SK-N-SH (cell line): ENCODE data around the gene PLSCR1. TPM values are rescaled to one million over a fixed set of nuclear protein-coding genes. Genes with fewer than 3 reads are reported as not detected.

Experiments used
- CTCF ChIA-PET: fragments of 300-600, 350-600 bp; formaldehyde crosslinking; extraction: SDS; loops from one replicate; lab custom pipeline; 2021; lab: Yijun Ruan, JAX
- POLR2A ChIA-PET: fragments of 350-600 bp; sonication (Branson Sonifier 250); formaldehyde crosslinking; extraction: SDS; loops from one replicate; lab custom pipeline; 2020; ENCODE audit warnings: antibody characterized with exemption, inconsistent platforms; lab: Yijun Ruan, JAX
- DNase-seq: peaks from one replicate; pipeline ENCODE4 v3.0.0; 2012
- H2AFZ ChIP-seq: fragments of 200-600 bp; sonication (generic); 2 replicates; pipeline ENCODE4 v1.8.1; 2016; ENCODE audit warnings: antibody characterized with exemption, mild to moderate bottlenecking, low read depth
- H3F3A ChIP-seq: fragments of 200-600 bp; sonication (generic); replicated peaks from 2 replicates; pipeline ENCODE3; 2016; ENCODE audit warnings: antibody characterized with exemption, mild to moderate bottlenecking; ENCODE audit not compliant: insufficient read depth
- H3K27ac ChIP-seq, 2 experiments: fragments of 200-500 bp in 1 of 2; fragments of 200-600 bp in 1 of 2; sonication (Bioruptor generic) in 1 of 2; sonication (generic), shearing (Covaris generic) in 1 of 2; 2 replicates each; pipeline versions ENCODE4 v1.5.1 to v1.6.1; 2014 to 2016; ENCODE audit warnings: low read depth in 2 of 2, inconsistent platforms in 1 of 2, low read length in 1 of 2, mild to moderate bottlenecking in 1 of 2, mixed read lengths in 1 of 2
- H3K27me3 ChIP-seq: fragments of 200-600 bp; sonication (generic), shearing (Covaris generic); 2 replicates; pipeline ENCODE4 v1.6.1; 2016; ENCODE audit warnings: mixed run types; ENCODE audit not compliant: insufficient read depth
- H3K36me3 ChIP-seq, 2 experiments: fragments of 200-500 bp in 1 of 2; fragments of 200-600 bp in 1 of 2; sonication (Bioruptor generic) in 1 of 2; sonication (generic) in 1 of 2; replicated peaks in 1 of 2; 2 replicates each; pipeline versions ENCODE3 to v1.5.1; 2014 to 2016; ENCODE audit warnings: low read length in 1 of 2, mild to moderate bottlenecking in 1 of 2; ENCODE audit not compliant: insufficient read depth in 2 of 2, control insufficient read depth in 1 of 2
- H3K4me1 ChIP-seq, 2 experiments: fragments of 200-500 bp in 1 of 2; fragments of 200-600 bp in 1 of 2; sonication (Bioruptor generic) in 1 of 2; sonication (generic), shearing (Covaris generic) in 1 of 2; 2 replicates each; pipeline versions ENCODE4 v1.5.1 to v1.6.1; 2014 to 2016; ENCODE audit warnings: low read depth in 1 of 2, low read length in 1 of 2, mixed run types in 1 of 2; ENCODE audit not compliant: insufficient read depth in 2 of 2, control insufficient read depth in 1 of 2
- H3K4me2 ChIP-seq: fragments of 200-600 bp; sonication (generic), shearing (Covaris generic); 2 replicates; pipeline ENCODE4 v1.6.1; 2017; ENCODE audit warnings: mixed run types
- H3K4me3 ChIP-seq, 2 experiments: fragments of 200-500 bp in 1 of 2; fragments of 200-600 bp in 1 of 2; sonication (Bioruptor generic) in 1 of 2; sonication (generic), shearing (Covaris generic) in 1 of 2; 2 replicates each; pipeline versions ENCODE4 v1.5.1 to v1.8.1; 2014 to 2016; ENCODE audit warnings: low read depth in 2 of 2, inconsistent platforms in 1 of 2, low read length in 1 of 2, mild to moderate bottlenecking in 1 of 2, mixed read lengths in 1 of 2, moderate library complexity in 1 of 2
- H3K79me2 ChIP-seq: fragments of 200-600 bp; sonication (generic); 2 replicates; pipeline ENCODE4 v1.8.1; 2017; ENCODE audit warnings: mild to moderate bottlenecking; ENCODE audit not compliant: insufficient read depth
- H3K9ac ChIP-seq: fragments of 200-600 bp; sonication (generic); 2 replicates; pipeline ENCODE4 v1.6.1; 2017; ENCODE audit warnings: mixed run types
- H3K9me2 ChIP-seq: fragments of 200-600 bp; sonication (generic); 2 replicates; pipeline ENCODE4 v1.6.1; 2017; ENCODE audit warnings: mixed run types
- H3K9me3 ChIP-seq: fragments of 200-600 bp; sonication (generic); 2 replicates; pipeline ENCODE4 v1.6.1; 2017; ENCODE audit warnings: mixed run types, mild to moderate bottlenecking, moderate library complexity
- H4K20me1 ChIP-seq: fragments of 200-600 bp; sonication (generic); 2 replicates; pipeline ENCODE4 v1.6.1; 2017; ENCODE audit warnings: mild to moderate bottlenecking, mixed run types; ENCODE audit not compliant: insufficient read depth
- CHD2 ChIP-seq: fragments of 150-350 bp; IDR thresholded peaks from 2 replicates; pipeline ENCODE4 v1.6.1; 2018; ENCODE audit warnings: low read length; ENCODE audit not compliant: partially characterized antibody
- ELF1 ChIP-seq: IDR thresholded peaks from 2 replicates; pipeline ENCODE4 v1.4.0; 2012
- EP300 ChIP-seq, 2 experiments: IDR thresholded peaks; 2 replicates each; pipeline versions ENCODE4 v1.4.0 to v1.6.1; 2012; ENCODE audit warnings: borderline replicate concordance in 1 of 2, low read depth in 1 of 2, low read length in 1 of 2
- FOSL2 ChIP-seq: IDR thresholded peaks from 2 replicates; pipeline ENCODE4 v1.4.0; 2012; ENCODE audit warnings: low read depth, mild to moderate bottlenecking, moderate library complexity, borderline replicate concordance
- FOXJ3 ChIP-seq: sonication (generic); formaldehyde crosslinking; IDR thresholded peaks from 2 replicates; pipeline ENCODE4 v1.5.1; 2020; ENCODE audit warnings: mild to moderate bottlenecking, missing genetic modification reagents
- FOXM1 ChIP-seq: IDR thresholded peaks from 2 replicates; pipeline ENCODE4 v1.4.0; 2012; ENCODE audit warnings: low read depth, mild to moderate bottlenecking
- GABPA ChIP-seq: IDR thresholded peaks from 2 replicates; pipeline ENCODE4 v1.4.0; 2012; ENCODE audit warnings: low read depth, mild to moderate bottlenecking
- JUND ChIP-seq: IDR thresholded peaks from 2 replicates; pipeline ENCODE4 v1.4.0; 2012
- MEF2A ChIP-seq: IDR thresholded peaks from 2 replicates; pipeline ENCODE4 v1.4.0; 2012; ENCODE audit warnings: low read depth, borderline replicate concordance
- POLR2AphosphoS5 ChIP-seq: IDR thresholded peaks from 2 replicates; pipeline ENCODE4 v1.6.1; 2012; ENCODE audit warnings: low read depth, low read length
- RAD21 ChIP-seq: IDR thresholded peaks from 2 replicates; pipeline ENCODE4 v1.6.1; 2012; ENCODE audit warnings: mild to moderate bottlenecking, low read length
- RFX5 ChIP-seq: IDR thresholded peaks from 2 replicates; pipeline ENCODE4 v1.6.1; 2012; ENCODE audit warnings: mild to moderate bottlenecking, improper control_type of control experiment, low read length
- SMC3 ChIP-seq: IDR thresholded peaks from 2 replicates; pipeline ENCODE4 v1.6.1; 2012; ENCODE audit warnings: low read depth, low read length, improper control_type of control experiment
- TAF1 ChIP-seq: IDR thresholded peaks from 2 replicates; pipeline ENCODE4 v1.6.1; 2012; ENCODE audit warnings: low read depth, mild to moderate bottlenecking, low read length, moderate library complexity, borderline replicate concordance
- TCF12 ChIP-seq: IDR thresholded peaks from 2 replicates; pipeline ENCODE4 v1.4.0; 2012
- YY1 ChIP-seq: IDR thresholded peaks from 2 replicates; pipeline ENCODE4 v1.4.0; 2012; ENCODE audit warnings: low read depth, mild to moderate bottlenecking
- WGBS: methylation state at CpG from one replicate; pipeline ENCODE4 v1.1.6; 2017; ENCODE audit warnings: low lambda C conversion rate; 5-methylcytosine and 5-hydroxymethylcytosine counted together
- polyA plus RNA-seq, 3 experiments: library from polyadenylated mRNA; depleted of rRNA; stranded (reverse); fragments of >200 nt; gene quantifications; 2 replicates each; pipeline ENCODE4 v1.2.3, GENCODE V29; 2012
- TF ChIP-seq, protein P1 (sequence below): fragments of 150-350 bp; IDR thresholded peaks from 2 replicates; pipeline ENCODE4 v1.6.1; 2016; ENCODE audit warnings: mild to moderate bottlenecking, low read depth, low read length
- TF ChIP-seq, protein P2 (sequence below): IDR thresholded peaks from 2 replicates; pipeline ENCODE4; 2012
- TF ChIP-seq, protein P3 (sequence below): IDR thresholded peaks from 2 replicates; pipeline ENCODE4 v1.4.0; 2012; ENCODE audit warnings: low read depth, borderline replicate concordance
- TF ChIP-seq, protein P4 (sequence below): IDR thresholded peaks from 2 replicates; pipeline ENCODE4 v1.4.0; 2012; ENCODE audit warnings: low read depth

Gene PLSCR1
- polyA plus RNA-seq, 1 of the 3 experiments (the other 2 are of a cell fraction): 10.9 TPM

DNA sequence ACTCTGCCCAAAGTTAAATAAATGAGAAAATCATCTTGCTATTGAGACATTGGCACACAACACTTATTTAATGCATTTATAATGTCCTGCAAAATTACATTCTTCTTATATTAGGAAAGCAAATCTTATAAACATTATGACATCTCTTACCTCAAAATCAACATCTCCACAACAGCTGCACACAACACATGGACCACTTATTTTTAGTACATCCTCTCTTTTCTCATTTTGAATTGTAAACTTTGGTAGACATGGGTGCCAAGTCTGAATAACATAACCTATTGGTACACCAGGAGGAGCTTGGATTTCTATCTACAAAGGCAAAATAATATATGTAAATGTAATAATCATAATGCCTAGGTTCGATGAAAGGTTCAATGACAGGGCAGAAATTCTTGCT lies 23.0 kb downstream of the PLSCR1 start:
- no peak overlapping the region for H3K4me2 ChIP-seq
- H3K27ac ChIP-seq: no peak overlapping the region
- no peaks in the 10 kb centered on the region for H3K36me3 ChIP-seq
- POLR2A ChIA-PET: no interaction called here
- TF ChIP-seq POLR2AphosphoS5 (no peak), TAF1 (no peak), FOXJ3 (CRISPR knock-in tag) (no peak), CHD2 (no peak), GABPA (no peak)
- TF ChIP-seq, protein P1, sequence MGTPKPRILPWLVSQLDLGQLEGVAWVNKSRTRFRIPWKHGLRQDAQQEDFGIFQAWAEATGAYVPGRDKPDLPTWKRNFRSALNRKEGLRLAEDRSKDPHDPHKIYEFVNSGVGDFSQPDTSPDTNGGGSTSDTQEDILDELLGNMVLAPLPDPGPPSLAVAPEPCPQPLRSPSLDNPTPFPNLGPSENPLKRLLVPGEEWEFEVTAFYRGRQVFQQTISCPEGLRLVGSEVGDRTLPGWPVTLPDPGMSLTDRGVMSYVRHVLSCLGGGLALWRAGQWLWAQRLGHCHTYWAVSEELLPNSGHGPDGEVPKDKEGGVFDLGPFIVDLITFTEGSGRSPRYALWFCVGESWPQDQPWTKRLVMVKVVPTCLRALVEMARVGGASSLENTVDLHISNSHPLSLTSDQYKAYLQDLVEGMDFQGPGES: no peak
- TF ChIP-seq, all 33 proteins: peak for 0
- no peaks in the 10 kb centered on the region for H3K9me3 ChIP-seq
- 45% methylated on average over 1 of the region's 1 CpG for WGBS
- H3F3A ChIP-seq: no peaks in the 10 kb centered on the region
- DNase-seq: no peak
- H3K4me3 ChIP-seq: no peak overlapping the region
- no peaks in the 10 kb centered on the region for H3K79me2 ChIP-seq
- no peak overlapping the region for H2AFZ ChIP-seq
- no peaks in the 10 kb centered on the region for H3K27me3 ChIP-seq
- H4K20me1 ChIP-seq: no peaks in the 10 kb centered on the region
- no peaks in the 10 kb centered on the region for H3K9me2 ChIP-seq
- H3K4me1 ChIP-seq: no peaks in the 10 kb centered on the region; a peak in 1 of 4 replicates
- H3K9ac ChIP-seq: no peak overlapping the region
- CTCF ChIA-PET: no interaction called here

DNA sequence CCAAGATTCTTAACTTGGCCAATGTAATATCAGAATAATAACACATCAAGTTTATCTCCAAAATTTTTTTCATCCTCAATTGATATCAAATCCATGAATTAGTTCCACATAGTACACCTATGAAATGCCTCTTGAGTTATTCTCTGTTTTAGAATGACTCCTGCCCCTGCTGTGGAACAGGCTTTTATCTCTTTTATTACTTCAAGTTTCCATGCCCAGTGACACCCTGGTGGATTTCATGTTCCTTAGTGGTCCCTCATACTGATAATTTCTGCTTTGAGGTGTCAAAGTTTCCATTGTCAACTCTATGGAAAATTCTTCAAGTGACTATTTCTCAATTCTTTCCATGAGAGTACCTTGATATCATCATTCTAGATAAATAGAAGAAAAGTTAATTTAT lies 24.6 kb downstream of the PLSCR1 start:
- Histone ChIP-seq H3K27me3 (no peaks in the 10 kb centered on the region), H4K20me1 (no peaks in the 10 kb centered on the region), H3K9me2 (no peaks in the 10 kb centered on the region), H3F3A (no peaks in the 10 kb centered on the region), H3K4me3 (no peak overlapping the region), H3K9ac (no peak overlapping the region), H2AFZ (no peak overlapping the region), H3K36me3 (no peaks in the 10 kb centered on the region), H3K27ac (no peak overlapping the region), H3K79me2 (no peaks in the 10 kb centered on the region), H3K4me2 (no peak overlapping the region), H3K4me1 (no peaks in the 10 kb centered on the region), H3K9me3 (no peaks in the 10 kb centered on the region)
- TF ChIP-seq TAF1 (no peak), YY1 (no peak), EP300 (IDR thresholded peaks at IDR 0.05; ENCODE audit: borderline replicate concordance in 1 of 2, low read depth in 1 of 2, low read length in 1 of 2) (no peak), RAD21 (no peak), SMC3 (no peak), RFX5 (no peak), MEF2A (no peak), ELF1 (no peak), JUND (no peak), CHD2 (no peak), FOXM1 (no peak), FOXJ3 (CRISPR knock-in tag) (no peak), POLR2AphosphoS5 (no peak), TCF12 (no peak), FOSL2 (no peak)
- TF ChIP-seq, protein P2, sequence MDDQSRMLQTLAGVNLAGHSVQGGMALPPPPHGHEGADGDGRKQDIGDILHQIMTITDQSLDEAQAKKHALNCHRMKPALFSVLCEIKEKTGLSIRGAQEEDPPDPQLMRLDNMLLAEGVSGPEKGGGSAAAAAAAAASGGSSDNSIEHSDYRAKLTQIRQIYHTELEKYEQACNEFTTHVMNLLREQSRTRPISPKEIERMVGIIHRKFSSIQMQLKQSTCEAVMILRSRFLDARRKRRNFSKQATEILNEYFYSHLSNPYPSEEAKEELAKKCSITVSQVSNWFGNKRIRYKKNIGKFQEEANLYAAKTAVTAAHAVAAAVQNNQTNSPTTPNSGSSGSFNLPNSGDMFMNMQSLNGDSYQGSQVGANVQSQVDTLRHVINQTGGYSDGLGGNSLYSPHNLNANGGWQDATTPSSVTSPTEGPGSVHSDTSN: no peak
- TF ChIP-seq, protein P3, sequence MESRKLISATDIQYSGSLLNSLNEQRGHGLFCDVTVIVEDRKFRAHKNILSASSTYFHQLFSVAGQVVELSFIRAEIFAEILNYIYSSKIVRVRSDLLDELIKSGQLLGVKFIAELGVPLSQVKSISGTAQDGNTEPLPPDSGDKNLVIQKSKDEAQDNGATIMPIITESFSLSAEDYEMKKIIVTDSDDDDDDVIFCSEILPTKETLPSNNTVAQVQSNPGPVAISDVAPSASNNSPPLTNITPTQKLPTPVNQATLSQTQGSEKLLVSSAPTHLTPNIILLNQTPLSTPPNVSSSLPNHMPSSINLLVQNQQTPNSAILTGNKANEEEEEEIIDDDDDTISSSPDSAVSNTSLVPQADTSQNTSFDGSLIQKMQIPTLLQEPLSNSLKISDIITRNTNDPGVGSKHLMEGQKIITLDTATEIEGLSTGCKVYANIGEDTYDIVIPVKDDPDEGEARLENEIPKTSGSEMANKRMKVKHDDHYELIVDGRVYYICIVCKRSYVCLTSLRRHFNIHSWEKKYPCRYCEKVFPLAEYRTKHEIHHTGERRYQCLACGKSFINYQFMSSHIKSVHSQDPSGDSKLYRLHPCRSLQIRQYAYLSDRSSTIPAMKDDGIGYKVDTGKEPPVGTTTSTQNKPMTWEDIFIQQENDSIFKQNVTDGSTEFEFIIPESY: no peak
- TF ChIP-seq, protein P4, sequence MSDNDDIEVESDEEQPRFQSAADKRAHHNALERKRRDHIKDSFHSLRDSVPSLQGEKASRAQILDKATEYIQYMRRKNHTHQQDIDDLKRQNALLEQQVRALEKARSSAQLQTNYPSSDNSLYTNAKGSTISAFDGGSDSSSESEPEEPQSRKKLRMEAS: no peak
- TF ChIP-seq, protein P1: no peak
- ChIA-PET CTCF (no interaction called here), POLR2A (no interaction called here)
- no peak for DNase-seq
